ENCODE results near the gene DPP10.

GRCh38 chr2:115083711-115084110 is 641.3 kb downstream of the DPP10 start:
- TF ChIP-seq CTCF (IDR thresholded peaks at IDR 0.05), result no peak
- no peak for TF ChIP-seq POLR2A (IDR thresholded peaks at IDR 0.05)

Measured in sigmoid colon (tissue), 3 donors.